Measurements from ENCODE around the gene CMC1.

The CMC1 gene

DNA sequence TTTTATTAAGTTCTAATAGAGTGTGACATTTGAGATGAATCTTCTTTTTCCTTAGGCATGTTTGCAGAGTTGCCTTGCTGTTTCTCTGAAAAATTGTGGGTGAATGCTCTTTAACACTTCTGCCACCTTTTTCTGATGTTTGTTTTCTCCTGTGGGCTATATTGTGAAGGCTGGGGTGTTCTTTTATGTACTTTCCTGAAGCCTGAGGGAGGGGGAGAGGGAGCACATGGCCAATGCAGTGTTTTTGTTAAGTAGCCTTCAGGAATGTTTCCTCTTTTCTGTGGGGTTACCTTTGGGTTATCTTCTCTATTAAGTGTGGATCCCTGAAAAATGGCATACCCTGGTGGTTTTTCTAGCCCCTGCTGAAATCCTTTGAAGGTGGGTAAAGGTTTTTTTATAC is 50.2 kb downstream of the CMC1 start:
- TF ChIP-seq, protein P1, sequence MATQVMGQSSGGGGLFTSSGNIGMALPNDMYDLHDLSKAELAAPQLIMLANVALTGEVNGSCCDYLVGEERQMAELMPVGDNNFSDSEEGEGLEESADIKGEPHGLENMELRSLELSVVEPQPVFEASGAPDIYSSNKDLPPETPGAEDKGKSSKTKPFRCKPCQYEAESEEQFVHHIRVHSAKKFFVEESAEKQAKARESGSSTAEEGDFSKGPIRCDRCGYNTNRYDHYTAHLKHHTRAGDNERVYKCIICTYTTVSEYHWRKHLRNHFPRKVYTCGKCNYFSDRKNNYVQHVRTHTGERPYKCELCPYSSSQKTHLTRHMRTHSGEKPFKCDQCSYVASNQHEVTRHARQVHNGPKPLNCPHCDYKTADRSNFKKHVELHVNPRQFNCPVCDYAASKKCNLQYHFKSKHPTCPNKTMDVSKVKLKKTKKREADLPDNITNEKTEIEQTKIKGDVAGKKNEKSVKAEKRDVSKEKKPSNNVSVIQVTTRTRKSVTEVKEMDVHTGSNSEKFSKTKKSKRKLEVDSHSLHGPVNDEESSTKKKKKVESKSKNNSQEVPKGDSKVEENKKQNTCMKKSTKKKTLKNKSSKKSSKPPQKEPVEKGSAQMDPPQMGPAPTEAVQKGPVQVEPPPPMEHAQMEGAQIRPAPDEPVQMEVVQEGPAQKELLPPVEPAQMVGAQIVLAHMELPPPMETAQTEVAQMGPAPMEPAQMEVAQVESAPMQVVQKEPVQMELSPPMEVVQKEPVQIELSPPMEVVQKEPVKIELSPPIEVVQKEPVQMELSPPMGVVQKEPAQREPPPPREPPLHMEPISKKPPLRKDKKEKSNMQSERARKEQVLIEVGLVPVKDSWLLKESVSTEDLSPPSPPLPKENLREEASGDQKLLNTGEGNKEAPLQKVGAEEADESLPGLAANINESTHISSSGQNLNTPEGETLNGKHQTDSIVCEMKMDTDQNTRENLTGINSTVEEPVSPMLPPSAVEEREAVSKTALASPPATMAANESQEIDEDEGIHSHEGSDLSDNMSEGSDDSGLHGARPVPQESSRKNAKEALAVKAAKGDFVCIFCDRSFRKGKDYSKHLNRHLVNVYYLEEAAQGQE (IDR thresholded peaks at IDR 0.05; ENCODE audit: low read depth): no peak
- no peak for TF ChIP-seq TAF1 (IDR thresholded peaks at IDR 0.05; ENCODE audit: low read depth)
- TF ChIP-seq EGR1 (IDR thresholded peaks at IDR 0.05): no peak
- TF ChIP-seq TEAD4 (IDR thresholded peaks at IDR 0.05): no peak
- no peak for TF ChIP-seq CREB1 (IDR thresholded peaks at IDR 0.05; ENCODE audit: low read depth)
- TF ChIP-seq, protein P2, sequence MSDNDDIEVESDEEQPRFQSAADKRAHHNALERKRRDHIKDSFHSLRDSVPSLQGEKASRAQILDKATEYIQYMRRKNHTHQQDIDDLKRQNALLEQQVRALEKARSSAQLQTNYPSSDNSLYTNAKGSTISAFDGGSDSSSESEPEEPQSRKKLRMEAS (IDR thresholded peaks at IDR 0.05): no peak

DNA sequence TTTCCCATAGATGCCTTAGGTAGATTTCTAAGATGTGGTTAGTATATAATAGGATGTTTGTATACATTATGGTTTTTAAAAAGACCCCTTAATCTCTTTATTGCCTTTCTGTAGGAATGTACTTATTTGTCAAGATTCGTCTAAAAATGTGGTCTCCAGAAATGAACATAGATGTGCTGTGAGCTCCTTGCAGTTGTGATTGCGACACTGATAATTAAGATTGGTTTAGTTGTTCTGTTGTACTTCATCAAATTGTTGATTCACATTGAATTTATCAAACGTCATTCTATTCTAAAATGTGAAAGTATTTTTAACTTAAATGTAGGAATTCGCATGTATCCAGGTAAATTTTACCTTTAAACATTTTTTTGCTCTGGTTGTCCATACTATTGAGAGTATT is 51.2 kb downstream of the CMC1 start:
- TF ChIP-seq TAF1 (IDR thresholded peaks at IDR 0.05; ENCODE audit: low read depth) (no peak), EGR1 (IDR thresholded peaks at IDR 0.05) (no peak)
- TF ChIP-seq, protein P1 (IDR thresholded peaks at IDR 0.05; ENCODE audit: low read depth): no peak
- TF ChIP-seq, protein P3, sequence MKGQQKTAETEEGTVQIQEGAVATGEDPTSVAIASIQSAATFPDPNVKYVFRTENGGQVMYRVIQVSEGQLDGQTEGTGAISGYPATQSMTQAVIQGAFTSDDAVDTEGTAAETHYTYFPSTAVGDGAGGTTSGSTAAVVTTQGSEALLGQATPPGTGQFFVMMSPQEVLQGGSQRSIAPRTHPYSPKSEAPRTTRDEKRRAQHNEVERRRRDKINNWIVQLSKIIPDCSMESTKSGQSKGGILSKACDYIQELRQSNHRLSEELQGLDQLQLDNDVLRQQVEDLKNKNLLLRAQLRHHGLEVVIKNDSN (IDR thresholded peaks at IDR 0.05): no peak

DNA sequence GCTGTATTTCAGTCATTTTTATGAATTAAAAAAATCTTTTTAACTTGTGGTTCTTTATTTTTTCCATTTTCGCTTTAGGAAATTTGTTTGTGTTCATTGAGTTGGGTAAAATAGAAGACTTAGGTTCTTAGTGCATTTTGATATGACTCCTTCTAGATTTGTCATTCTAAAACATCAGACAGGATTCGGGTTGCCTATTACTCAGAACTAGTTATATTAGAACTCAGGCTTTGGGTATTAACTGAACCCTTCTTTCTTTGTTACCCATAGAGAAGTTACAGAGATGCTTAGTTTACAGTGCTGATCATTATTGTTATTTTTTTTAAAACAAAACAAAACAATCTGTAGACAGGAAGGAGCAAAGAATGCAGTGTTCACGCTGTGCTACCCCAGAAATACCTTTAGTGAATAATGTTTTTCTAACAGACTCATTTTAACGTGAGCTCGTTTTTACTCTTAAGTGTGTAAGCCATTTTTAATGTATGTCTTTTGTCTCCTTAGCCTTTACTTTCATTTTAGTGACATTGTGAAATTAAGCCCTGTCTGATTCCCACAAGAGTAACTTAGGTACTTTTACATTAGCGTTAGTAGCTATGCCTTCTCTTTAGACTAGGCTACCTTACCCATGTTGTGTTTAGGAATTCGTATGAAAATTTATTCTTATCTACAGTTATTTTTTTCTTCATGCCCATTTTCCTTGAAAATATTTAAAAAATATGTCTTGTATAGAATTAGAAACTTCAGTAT is 53.4 kb downstream of the CMC1 start:
- TF ChIP-seq TAF1 (IDR thresholded peaks at IDR 0.05; ENCODE audit: low read depth) (no peak), ZBTB7A (IDR thresholded peaks at IDR 0.05; ENCODE audit: low read depth) (no peak), CEBPB (IDR thresholded peaks at IDR 0.05) (no peak), FOXM1 (IDR thresholded peaks at IDR 0.05; ENCODE audit: borderline replicate concordance, low read depth) (no peak), CREB1 (IDR thresholded peaks at IDR 0.05; ENCODE audit: low read depth) (no peak), RAD21 (IDR thresholded peaks at IDR 0.05; ENCODE audit: low read depth) (no peak), YY1 (IDR thresholded peaks at IDR 0.05; ENCODE audit: low read depth) (no peak), TEAD4 (IDR thresholded peaks at IDR 0.05) (no peak), TCF12 (IDR thresholded peaks at IDR 0.05; ENCODE audit: low read depth) (no peak), NFIC (IDR thresholded peaks at IDR 0.05) (no peak), EP300 (IDR thresholded peaks at IDR 0.05; ENCODE audit: borderline replicate concordance) (no peak), EGR1 (IDR thresholded peaks at IDR 0.05) (no peak)
- TF ChIP-seq, protein P1 (IDR thresholded peaks at IDR 0.05; ENCODE audit: low read depth): no peak
- TF ChIP-seq, protein P2 (IDR thresholded peaks at IDR 0.05): no peak
- TF ChIP-seq, protein P3 (IDR thresholded peaks at IDR 0.05): no peak

DNA sequence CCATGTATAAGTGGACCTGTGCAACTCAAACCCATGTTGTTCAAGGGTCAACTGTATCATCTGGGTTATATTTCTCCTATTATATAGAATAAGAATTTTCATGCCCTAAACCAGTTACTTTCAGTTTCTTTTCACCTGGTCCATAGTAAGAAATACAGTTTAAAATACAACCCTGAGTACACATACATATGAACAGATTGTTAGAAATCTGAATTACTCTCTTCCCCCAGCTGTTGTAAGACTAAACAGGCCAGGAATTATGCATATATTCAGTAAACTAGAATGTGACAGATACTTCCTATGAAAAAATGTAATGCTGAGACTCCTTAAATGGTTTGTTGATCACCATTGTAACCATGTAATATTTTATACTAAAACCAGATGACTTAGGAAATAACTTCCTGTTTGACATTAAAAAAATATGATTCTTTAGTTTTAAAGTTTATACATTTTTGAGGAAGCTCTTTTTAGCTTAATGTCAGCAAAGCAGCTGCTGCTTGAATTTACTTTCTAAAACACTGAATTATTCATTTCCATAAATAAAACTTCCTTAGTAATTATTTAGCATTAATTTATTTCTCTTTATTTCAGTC is 54.6 kb downstream of the CMC1 start:
- TF ChIP-seq NFIC (IDR thresholded peaks at IDR 0.05): no peak
- no peak for TF ChIP-seq CEBPB (IDR thresholded peaks at IDR 0.05)
- TF ChIP-seq TAF1 (IDR thresholded peaks at IDR 0.05; ENCODE audit: low read depth): no peak
- TF ChIP-seq YY1 (IDR thresholded peaks at IDR 0.05; ENCODE audit: low read depth): no peak
- TF ChIP-seq RAD21 (IDR thresholded peaks at IDR 0.05; ENCODE audit: low read depth): no peak
- TF ChIP-seq EGR1 (IDR thresholded peaks at IDR 0.05): no peak
- no peak for TF ChIP-seq ZBTB7A (IDR thresholded peaks at IDR 0.05; ENCODE audit: low read depth)
- TF ChIP-seq EP300 (IDR thresholded peaks at IDR 0.05; ENCODE audit: borderline replicate concordance): no peak
- TF ChIP-seq, protein P1 (IDR thresholded peaks at IDR 0.05; ENCODE audit: low read depth): no peak
- TF ChIP-seq FOXM1 (IDR thresholded peaks at IDR 0.05; ENCODE audit: borderline replicate concordance, low read depth): no peak
- TF ChIP-seq CREB1 (IDR thresholded peaks at IDR 0.05; ENCODE audit: low read depth): no peak

Measured in Ishikawa (cell line).